ENCODE measurements around the gene STAT1. TPM values are rescaled to one million over a fixed set of nuclear protein-coding genes. Genes with fewer than 3 reads are reported as not detected.

The STAT1 gene
- total RNA-seq, 3 donors from 2014 or later: 56.5 to 78.6 (median 74.8) TPM

- ATAC-seq: no peak
- Histone ChIP-seq H3K4me1 (ENCODE audit: low read depth) (peaks cover under 1% of the 10 kb centered on the region), H3K9me3 (no peaks in the 10 kb centered on the region), H3K36me3 (ENCODE audit: low read depth) (peaks cover 21% of the 10 kb centered on the region), H3K4me3 (no peak overlapping the region)
- intact Hi-C loops (cut with DNase I, micrococcal nuclease): no loop called here
- DNase-seq: no peak
- TF ChIP-seq, protein P1, sequence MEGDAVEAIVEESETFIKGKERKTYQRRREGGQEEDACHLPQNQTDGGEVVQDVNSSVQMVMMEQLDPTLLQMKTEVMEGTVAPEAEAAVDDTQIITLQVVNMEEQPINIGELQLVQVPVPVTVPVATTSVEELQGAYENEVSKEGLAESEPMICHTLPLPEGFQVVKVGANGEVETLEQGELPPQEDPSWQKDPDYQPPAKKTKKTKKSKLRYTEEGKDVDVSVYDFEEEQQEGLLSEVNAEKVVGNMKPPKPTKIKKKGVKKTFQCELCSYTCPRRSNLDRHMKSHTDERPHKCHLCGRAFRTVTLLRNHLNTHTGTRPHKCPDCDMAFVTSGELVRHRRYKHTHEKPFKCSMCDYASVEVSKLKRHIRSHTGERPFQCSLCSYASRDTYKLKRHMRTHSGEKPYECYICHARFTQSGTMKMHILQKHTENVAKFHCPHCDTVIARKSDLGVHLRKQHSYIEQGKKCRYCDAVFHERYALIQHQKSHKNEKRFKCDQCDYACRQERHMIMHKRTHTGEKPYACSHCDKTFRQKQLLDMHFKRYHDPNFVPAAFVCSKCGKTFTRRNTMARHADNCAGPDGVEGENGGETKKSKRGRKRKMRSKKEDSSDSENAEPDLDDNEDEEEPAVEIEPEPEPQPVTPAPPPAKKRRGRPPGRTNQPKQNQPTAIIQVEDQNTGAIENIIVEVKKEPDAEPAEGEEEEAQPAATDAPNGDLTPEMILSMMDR (IDR thresholded peaks at IDR 0.05): no peak
Observed at GRCh38 chr2:191006997-191007783, 6.8 kb downstream of the STAT1 start.

DNA sequence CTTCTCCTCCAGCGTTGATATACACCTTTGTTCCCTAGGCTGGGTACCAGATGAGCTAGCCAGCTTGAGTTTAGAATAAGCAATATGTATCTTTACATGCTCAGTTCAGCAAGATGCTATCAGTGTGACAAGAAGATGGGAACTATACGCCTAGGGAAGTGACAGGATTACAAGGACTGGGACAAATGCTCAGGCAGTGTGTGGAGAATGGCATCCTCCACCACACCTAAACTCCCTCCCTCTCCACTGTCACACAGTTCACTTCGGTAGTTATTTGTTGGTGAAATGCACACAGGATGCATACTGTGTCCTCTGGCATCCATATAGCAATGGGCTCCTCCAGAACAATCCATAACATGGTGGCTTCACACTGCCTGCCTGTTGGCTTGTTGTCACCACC is 7.7 kb downstream of the STAT1 start:
- TF ChIP-seq, protein P1 (IDR thresholded peaks at IDR 0.05): no peak
- intact Hi-C loops (cut with DNase I, micrococcal nuclease): no loop called here
- ATAC-seq (no peak), DNase-seq (no peak)
- H3K36me3 ChIP-seq (ENCODE audit: low read depth): peaks cover 21% of the 10 kb centered on the region
- no peaks in the 10 kb centered on the region for H3K9me3 ChIP-seq
- H3K4me3 ChIP-seq: no peak overlapping the region
- no peaks in the 10 kb centered on the region for H3K4me1 ChIP-seq (ENCODE audit: low read depth)

DNA sequence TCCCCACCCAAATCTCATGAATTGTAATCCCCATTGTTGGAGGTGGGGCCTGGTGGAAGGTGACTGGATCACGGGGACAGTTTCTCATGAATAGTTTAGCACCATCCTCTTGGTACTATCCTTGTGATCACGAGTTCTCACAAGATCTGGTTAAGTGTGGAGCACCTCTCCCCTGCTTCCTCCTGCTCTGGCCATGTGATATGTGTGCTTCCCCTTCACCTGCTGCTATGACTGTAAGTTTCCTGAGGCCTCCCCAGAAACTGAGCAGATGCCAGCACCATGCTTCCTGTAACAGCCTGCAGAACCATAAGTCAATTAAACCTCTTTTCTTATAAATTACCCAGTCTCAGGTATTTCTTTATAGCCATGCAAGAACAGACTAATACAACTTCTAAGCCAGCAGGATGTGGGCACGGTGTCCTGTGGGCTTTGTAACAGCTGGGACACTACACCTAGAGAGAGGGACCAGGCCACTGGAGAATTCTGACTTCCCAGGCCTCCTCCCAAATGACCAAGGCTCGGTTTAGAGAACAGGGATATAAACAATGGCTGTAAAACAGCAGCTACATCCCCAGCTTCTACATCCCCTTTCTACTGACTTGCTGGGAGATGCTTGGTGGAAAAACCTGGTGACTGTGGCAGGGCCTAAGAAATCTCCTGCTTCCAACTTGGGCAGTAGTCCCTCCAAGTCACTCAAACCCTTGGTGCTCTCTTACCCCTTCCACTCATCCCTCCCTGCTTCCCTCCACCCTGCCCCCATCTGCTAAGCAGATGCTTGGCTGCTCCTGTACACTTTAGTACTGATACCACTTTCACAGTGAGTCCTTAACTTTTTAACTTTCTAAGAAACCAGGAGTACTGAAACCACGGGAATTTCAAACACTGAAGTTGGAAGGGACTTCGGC is 10.3 kb downstream of the STAT1 start:
- ATAC-seq: no peak
- Histone ChIP-seq H3K4me1 (ENCODE audit: low read depth) (no peaks in the 10 kb centered on the region), H3K4me3 (no peak overlapping the region), H3K36me3 (ENCODE audit: low read depth) (peaks cover 29% of the 10 kb centered on the region), H3K9me3 (no peaks in the 10 kb centered on the region)
- TF ChIP-seq, protein P1 (IDR thresholded peaks at IDR 0.05): no peak
- DNase-seq: no peak
- intact Hi-C loops (cut with DNase I, micrococcal nuclease): no loop called here

GRCh38 chr2:191001624-191002023 is 12.3 kb downstream of the STAT1 start:
- Histone ChIP-seq H3K9me3 (no peaks in the 10 kb centered on the region), H3K36me3 (ENCODE audit: low read depth) (peaks cover 38% of the 10 kb centered on the region), H3K4me3 (no peak overlapping the region), H3K4me1 (ENCODE audit: low read depth) (no peaks in the 10 kb centered on the region)
- no peak for DNase-seq
- TF ChIP-seq, protein P1 (IDR thresholded peaks at IDR 0.05): no peak
- ATAC-seq: no peak
- intact Hi-C loops (cut with DNase I, micrococcal nuclease): no loop called here

DNA sequence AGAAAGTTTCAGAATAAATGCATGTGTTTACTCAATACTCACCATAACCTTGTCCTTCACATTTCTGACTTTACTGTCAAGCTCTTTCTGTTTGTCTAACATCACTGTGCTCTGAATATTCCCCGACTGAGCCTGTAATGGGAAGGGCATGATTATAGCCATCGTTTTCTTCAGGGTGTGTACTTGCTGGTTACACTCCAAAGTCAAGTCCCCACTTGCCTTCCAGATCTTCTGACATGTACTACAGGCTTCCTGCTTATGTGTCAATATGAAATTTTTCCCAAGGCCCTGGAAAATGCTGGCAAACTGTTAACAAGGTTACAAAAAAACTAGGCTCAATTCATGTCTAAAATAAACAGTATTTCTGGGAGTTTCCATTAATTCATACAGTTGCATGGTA is 12.9 kb downstream of the STAT1 start:
- no peaks in the 10 kb centered on the region for H3K4me1 ChIP-seq (ENCODE audit: low read depth)
- no peak overlapping the region for H3K4me3 ChIP-seq
- intact Hi-C loops (cut with DNase I, micrococcal nuclease): no loop called here
- peaks cover 38% of the 10 kb centered on the region for H3K36me3 ChIP-seq (ENCODE audit: low read depth)
- ATAC-seq: no peak
- no peaks in the 10 kb centered on the region for H3K9me3 ChIP-seq
- TF ChIP-seq, protein P1 (IDR thresholded peaks at IDR 0.05): no peak
- no peak for DNase-seq
